Measurements from ENCODE around the gene ILRUN. TPM values are rescaled to one million over a fixed set of nuclear protein-coding genes. Genes with fewer than 3 reads are reported as not detected.
"Not testable (repeated sequence)": the region's sequence is repeated elsewhere in the genome, so short reads cannot be mapped to it uniquely, and the experiment has no call there.

Gene ILRUN
- total RNA-seq, 4 donors from 2014 or later: 34.8 to 81.0 (median 52.9) TPM

DNA sequence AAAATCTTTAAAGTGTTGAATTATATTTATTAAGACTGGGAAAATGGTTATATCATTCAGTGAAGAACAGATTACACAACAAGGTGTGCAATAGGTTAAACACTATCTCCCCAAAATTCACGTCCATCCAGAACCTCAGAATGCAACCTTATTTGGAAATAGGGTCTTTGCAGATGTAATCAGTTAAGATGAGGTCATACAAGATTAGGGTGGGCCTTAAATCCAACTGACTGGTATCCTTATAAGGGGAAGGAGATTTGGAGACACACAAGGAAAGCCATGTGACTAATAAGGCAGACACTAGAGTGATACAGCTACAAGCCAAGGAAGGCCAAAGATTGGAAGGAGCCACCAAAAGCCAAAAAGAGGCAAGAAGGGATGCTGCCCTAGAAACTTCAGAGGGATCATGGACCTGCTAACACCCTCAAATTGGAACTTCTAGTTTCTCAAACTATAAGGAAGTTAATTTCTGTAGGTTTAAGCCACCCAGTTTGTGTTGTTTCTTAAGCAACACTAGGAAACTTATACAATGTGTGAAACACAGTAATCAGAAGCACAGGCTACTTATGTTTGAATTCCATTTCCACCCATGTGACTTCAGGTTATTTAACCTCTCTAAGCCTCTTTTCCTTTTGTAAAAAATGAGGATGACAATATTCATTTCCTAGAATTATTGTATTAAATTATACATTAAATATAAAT lies 16.9 kb downstream of the ILRUN start:
- intact Hi-C loops (cut with DNase I; ENCODE audit: low total_unique reads): no loop called here
- TF ChIP-seq, protein P1, sequence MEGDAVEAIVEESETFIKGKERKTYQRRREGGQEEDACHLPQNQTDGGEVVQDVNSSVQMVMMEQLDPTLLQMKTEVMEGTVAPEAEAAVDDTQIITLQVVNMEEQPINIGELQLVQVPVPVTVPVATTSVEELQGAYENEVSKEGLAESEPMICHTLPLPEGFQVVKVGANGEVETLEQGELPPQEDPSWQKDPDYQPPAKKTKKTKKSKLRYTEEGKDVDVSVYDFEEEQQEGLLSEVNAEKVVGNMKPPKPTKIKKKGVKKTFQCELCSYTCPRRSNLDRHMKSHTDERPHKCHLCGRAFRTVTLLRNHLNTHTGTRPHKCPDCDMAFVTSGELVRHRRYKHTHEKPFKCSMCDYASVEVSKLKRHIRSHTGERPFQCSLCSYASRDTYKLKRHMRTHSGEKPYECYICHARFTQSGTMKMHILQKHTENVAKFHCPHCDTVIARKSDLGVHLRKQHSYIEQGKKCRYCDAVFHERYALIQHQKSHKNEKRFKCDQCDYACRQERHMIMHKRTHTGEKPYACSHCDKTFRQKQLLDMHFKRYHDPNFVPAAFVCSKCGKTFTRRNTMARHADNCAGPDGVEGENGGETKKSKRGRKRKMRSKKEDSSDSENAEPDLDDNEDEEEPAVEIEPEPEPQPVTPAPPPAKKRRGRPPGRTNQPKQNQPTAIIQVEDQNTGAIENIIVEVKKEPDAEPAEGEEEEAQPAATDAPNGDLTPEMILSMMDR (IDR thresholded peaks at IDR 0.05): no peak
- TF ChIP-seq EP300 (IDR thresholded peaks at IDR 0.05; ENCODE audit: low read depth) (no peak), POLR2A (IDR thresholded peaks at IDR 0.05) (no peak), POLR2AphosphoS5 (IDR thresholded peaks at IDR 0.05) (no peak)
- WGBS, 2 donors (ENCODE audit: low coverage in 1 of 2): 60 to 79% methylated on average over 1 of the region's 1 CpG

GRCh38 chr6:34676140-34676539 lies 20.4 kb downstream of the ILRUN start:
- H3K4me1 ChIP-seq: peaks cover 19 to 66% (median 49%) of the 10 kb centered on the region in 4 donors
- in situ Hi-C loops (cut with MboI; ENCODE audit: low pct_ligation_motif_present in 1 of 4, low pct_unique_long_range_greater_than_20kb in 1 of 4, low sequenced_read_pairs in 3 of 4): no loop called here

More for the DNA sequence above, 16.9 kb downstream of the ILRUN start:
- Histone ChIP-seq H3K4me3 (no peak overlapping the region), H3K4me1 (peaks cover 11 to 45% (median 21%) of the 10 kb centered on the region in 4 donors), H3K36me3 (no peaks in the 10 kb centered on the region), H3K27ac (peak overlapping the region in 2 of 4 donors; percentile 2 to 26), H3K9me3 (no peaks in the 10 kb centered on the region), H3K27me3 (no peaks in the 10 kb centered on the region)
- no peak for DNase-seq
- in situ Hi-C loops (cut with MboI; ENCODE audit: low pct_ligation_motif_present in 1 of 4, low pct_unique_long_range_greater_than_20kb in 1 of 4, low sequenced_read_pairs in 3 of 4): no loop called here

DNA sequence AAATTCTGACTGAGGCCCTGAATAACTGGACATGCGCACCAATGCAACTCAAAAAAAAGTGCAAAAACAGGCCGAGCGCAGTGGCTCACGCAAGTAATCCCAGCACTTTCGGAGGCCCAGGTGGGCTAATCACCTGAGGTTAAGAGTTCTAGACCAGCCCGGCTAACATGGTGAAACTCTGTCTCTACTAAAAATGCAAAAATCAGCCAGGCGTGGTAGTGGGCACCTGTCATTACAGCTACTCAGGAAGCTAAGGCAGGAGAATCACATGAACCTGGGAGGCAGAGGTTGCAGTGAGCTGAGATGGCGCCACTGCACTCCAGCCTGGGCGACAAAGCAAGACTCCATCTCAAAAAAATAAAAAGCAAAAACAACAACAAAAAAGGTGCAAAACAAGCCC lies 21.6 kb downstream of the ILRUN start:
- H3K27me3 ChIP-seq; in situ Hi-C loops (cut with MboI; ENCODE audit: low pct_ligation_motif_present in 1 of 4, low pct_unique_long_range_greater_than_20kb in 1 of 4, low sequenced_read_pairs in 3 of 4); H3K4me3 ChIP-seq; H3K9me3 ChIP-seq; H3K36me3 ChIP-seq; intact Hi-C loops (cut with DNase I; ENCODE audit: low total_unique reads): not testable (repeated sequence)
- WGBS, 2 donors (ENCODE audit: low coverage in 1 of 2): 69 to 82% methylated on average over 6 to 9 of the region's 9 CpGs
- Histone ChIP-seq H3K27ac (peak overlapping the region; percentile 49 to 76 (median 66)), H3K4me1 (peaks cover 13 to 55% (median 42%) of the 10 kb centered on the region in 4 donors)
- peak; percentile 38 for DNase-seq

More at GRCh38 chr6:34676140-34676539, 20.4 kb downstream of the ILRUN start:
- Histone ChIP-seq H3K9me3 (no peaks in the 10 kb centered on the region), H3K4me3 (no peak overlapping the region), H3K27ac (no peak overlapping the region), H3K36me3 (no peaks in the 10 kb centered on the region), H3K27me3 (no peaks in the 10 kb centered on the region)
- DNase-seq: no peak
- intact Hi-C loops (cut with DNase I; ENCODE audit: low total_unique reads): no loop called here
- no peak for TF ChIP-seq POLR2AphosphoS5 (IDR thresholded peaks at IDR 0.05)
- TF ChIP-seq, protein P1 (IDR thresholded peaks at IDR 0.05): no peak
- TF ChIP-seq EP300 (IDR thresholded peaks at IDR 0.05; ENCODE audit: low read depth): no peak
- TF ChIP-seq POLR2A (IDR thresholded peaks at IDR 0.05): no peak

GRCh38 chr6:34674268-34674639 lies 22.3 kb downstream of the ILRUN start:
- in situ Hi-C loops (cut with MboI; ENCODE audit: low pct_ligation_motif_present in 1 of 4, low pct_unique_long_range_greater_than_20kb in 1 of 4, low sequenced_read_pairs in 3 of 4) (no loop called here), intact Hi-C loops (cut with DNase I; ENCODE audit: low total_unique reads) (no loop called here)
- Histone ChIP-seq H3K4me1 (peaks cover 13 to 48% (median 40%) of the 10 kb centered on the region in 4 donors), H3K27me3 (no peaks in the 10 kb centered on the region), H3K27ac (peak overlapping the region; percentile 49 to 76 (median 66)), H3K4me3 (no peak overlapping the region), H3K9me3 (no peaks in the 10 kb centered on the region), H3K36me3 (no peaks in the 10 kb centered on the region)
- TF ChIP-seq EP300 (IDR thresholded peaks at IDR 0.05; ENCODE audit: low read depth) (no peak), POLR2A (IDR thresholded peaks at IDR 0.05) (no peak), POLR2AphosphoS5 (IDR thresholded peaks at IDR 0.05) (no peak)
- TF ChIP-seq, protein P1 (IDR thresholded peaks at IDR 0.05): no peak
- 70 to 86% methylated on average over 5 of the region's 5 CpGs for WGBS, 2 donors (ENCODE audit: low coverage in 1 of 2)
- no peak for DNase-seq

Data from transverse colon (tissue), 4 donors.